ENCODE results near the gene TESK1.

Gene TESK1

GRCh38 chr9:35604578-35605350, at the start of gene TESK1:
TESK1 (plus strand) TSS chr9:35605262; CDS start chr9:35605620, 358 bp downstream.
- peak in 48 of 58 donors; percentile 24 to 82 (median 55) for DNase-seq

- no peak for DNase-seq
Observed at GRCh38 chr9:35555881-35556280, 49.2 kb upstream of the TESK1 start.

GRCh38 chr9:35556776-35557175, 48.3 kb upstream of the TESK1 start:
- no peak for DNase-seq

- DNase-seq: no peak
Observed at GRCh38 chr9:35557320-35557719, 47.7 kb upstream of the TESK1 start.

- no peak for DNase-seq
Observed at GRCh38 chr9:35558185-35558584, 46.9 kb upstream of the TESK1 start.

GRCh38 chr9:35559792-35560530, 45.1 kb upstream of the TESK1 start:
- no peak for DNase-seq

GRCh38 chr9:35560625-35561337, 44.3 kb upstream of the TESK1 start:
- peak in 2 of 58 donors; percentile 7 to 23 for DNase-seq

GRCh38 chr9:35561468-35562261, 43.4 kb upstream of the TESK1 start:
- no peak for DNase-seq

- DNase-seq: no peak
Observed at GRCh38 chr9:35562895-35563780, 41.9 kb upstream of the TESK1 start.

- DNase-seq: peak in 2 of 58 donors; percentile 27 to 38
Observed at GRCh38 chr9:35563791-35564197, 41.3 kb upstream of the TESK1 start.

- DNase-seq: peak in 2 of 58 donors; percentile 27 to 29
Observed at GRCh38 chr9:35564658-35565061, 40.4 kb upstream of the TESK1 start.

GRCh38 chr9:35566417-35566816, 38.6 kb upstream of the TESK1 start:
- no peak for DNase-seq

- no peak for DNase-seq
Observed at GRCh38 chr9:35568196-35568595, 36.9 kb upstream of the TESK1 start.

GRCh38 chr9:35569206-35569605, 35.9 kb upstream of the TESK1 start:
- no peak for DNase-seq

- no peak for DNase-seq
Observed at GRCh38 chr9:35570709-35571504, 34.2 kb upstream of the TESK1 start.

GRCh38 chr9:35574578-35575122, 30.4 kb upstream of the TESK1 start:
- DNase-seq: no peak

- DNase-seq: no peak
Observed at GRCh38 chr9:35575478-35575877, 29.6 kb upstream of the TESK1 start.

GRCh38 chr9:35577486-35577885, 27.6 kb upstream of the TESK1 start:
- DNase-seq: no peak

- no peak for DNase-seq
Observed at GRCh38 chr9:35579130-35579529, 25.9 kb upstream of the TESK1 start.
